Measurements from ENCODE around the gene ZNFX1.

Gene ZNFX1

DNA sequence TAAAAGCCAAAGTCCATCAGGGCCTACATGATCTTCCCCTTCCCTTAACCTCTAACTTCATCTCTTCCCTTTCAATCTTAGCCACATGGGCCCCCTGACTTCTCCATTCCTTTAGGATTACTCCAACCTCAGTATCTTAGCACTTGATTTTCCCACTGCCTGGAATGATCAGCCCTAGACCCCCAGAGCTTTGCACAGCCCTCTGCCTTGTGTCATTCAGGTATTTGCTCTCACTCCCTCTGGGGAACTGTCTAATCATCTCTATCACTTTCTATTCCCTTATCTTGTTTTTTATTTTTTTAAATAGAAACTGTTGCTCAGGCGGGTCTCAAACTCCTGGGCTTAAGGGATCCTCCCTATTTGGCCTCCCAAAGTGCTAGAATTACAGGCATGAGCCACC lies 13.3 kb upstream of the ZNFX1 start:
- no peak for DNase-seq

DNA sequence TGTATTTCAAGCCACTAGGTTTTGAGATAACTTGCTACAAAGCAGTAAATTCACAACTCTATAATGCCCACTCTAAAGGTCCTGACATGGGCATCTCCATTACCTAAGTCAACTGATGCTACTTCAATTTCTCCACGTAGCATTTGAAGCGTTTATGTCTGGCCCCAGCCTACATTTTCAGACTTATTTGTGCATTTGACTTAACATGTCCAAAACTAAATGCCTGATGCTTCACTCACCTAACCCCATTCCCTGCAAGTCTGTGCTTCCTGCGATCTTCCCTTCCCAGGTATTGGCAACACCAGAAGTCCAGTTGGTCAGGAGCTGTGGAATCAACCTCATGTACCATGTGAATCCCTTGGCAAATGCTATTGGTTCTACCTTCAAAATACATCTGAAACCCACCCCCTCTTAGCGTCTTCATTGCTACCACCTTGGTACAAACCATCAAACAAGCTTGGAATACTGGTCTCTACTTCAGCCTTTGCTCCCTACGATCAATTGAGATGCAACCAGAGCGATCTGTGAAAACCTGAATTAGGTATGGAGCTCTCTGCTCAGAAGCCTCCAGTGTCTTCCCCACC lies 12.8 kb upstream of the ZNFX1 start:
- DNase-seq = no peak

DNA sequence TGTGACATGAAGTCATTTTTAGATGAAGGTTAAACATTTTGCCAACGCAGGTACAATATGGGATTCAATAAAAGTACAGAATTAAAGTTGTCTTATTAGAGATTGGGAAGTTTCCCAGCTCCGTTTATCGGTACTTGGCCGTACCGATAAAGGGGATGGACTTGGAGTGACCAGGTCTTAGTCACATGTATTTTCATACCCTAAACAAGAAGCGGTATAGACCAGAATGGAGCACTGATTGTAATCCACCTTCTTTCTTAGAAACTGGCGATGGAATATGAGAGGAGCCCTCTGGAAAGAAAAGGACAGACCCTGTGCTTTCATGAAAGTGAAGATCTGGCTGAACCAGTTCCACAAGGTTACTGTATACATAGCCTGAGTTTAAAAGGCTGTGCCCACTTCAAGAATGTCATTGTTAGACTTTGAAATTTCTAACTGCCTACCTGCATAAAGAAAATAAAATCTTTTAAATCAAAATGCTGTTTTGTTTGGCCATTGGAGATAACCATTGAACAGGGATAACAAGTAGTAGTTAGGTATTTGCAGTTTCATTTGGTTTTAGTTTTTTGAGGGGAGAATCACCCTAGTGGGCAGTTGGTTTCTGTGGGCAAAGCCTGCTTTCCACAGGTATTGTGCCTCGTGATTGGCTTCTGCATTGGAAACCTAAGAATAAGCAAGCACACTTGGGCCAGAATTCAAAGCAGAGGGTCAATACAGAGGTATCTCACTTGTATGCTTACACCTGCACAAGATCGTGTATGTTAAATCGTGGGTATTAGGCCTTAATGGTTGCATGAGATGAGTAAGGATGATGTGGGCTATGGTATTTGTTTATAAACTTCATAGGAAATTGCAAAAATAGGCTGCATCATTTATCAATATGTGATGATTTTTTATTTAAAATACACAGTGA lies 11.2 kb upstream of the ZNFX1 start:
- peak in 1 of 3 experiments; percentile 34 for DNase-seq

DNA sequence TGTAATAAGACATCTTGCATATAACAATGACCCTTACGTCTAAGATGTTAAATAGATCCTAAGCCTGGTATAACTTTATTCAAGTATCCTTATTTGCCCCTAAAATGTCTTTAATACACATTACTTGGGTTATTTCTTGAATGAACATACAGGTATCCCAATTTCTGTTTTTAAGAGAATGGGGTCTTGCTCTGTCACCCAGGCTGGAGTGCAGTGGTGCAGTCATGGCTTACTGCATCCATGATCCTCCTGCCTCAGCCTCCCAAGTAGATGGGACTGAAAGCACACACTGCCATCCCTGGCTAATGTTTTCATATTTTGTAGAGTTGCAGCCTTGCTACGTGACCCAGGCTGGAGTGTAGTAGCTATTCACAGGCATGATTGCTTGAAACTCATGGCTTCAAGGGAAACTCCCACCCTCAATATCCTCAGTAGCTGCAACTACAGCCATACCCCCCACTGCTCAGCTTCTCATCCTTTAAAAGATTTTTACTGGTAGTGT lies 10.4 kb upstream of the ZNFX1 start:
- DNase-seq = no peak

DNA sequence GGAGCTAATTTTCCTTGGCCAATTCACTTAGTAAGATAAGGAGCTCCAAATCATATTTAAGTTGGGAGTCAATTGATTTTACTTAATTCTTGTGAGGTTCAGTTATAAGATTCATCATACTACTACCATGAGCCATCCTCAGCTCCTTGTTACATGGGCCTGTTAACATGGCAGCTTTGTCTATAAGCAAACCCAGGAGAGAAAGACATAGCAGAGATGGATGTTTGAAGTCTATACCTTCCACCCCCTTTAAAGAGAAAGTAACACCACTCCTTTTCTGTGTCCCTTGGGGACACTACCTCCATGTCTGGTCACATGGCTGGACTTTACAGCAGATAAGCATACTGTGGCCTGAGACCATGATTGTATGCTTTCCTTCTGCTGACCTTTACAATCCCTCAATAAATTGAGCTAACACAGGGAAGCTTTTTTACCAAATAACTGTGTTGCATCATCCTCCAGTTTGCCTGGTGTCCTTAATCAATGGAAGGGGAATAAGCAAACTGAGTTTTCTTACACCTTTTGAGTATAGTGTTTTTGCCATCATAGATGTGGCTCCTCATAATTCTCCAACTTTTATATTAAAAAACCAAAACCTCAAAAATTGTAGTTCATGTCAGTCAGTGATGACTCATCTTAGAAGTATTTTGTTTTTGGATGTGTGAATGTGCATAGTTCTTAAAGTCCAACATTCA lies 9.8 kb upstream of the ZNFX1 start:
- no peak for DNase-seq

DNA sequence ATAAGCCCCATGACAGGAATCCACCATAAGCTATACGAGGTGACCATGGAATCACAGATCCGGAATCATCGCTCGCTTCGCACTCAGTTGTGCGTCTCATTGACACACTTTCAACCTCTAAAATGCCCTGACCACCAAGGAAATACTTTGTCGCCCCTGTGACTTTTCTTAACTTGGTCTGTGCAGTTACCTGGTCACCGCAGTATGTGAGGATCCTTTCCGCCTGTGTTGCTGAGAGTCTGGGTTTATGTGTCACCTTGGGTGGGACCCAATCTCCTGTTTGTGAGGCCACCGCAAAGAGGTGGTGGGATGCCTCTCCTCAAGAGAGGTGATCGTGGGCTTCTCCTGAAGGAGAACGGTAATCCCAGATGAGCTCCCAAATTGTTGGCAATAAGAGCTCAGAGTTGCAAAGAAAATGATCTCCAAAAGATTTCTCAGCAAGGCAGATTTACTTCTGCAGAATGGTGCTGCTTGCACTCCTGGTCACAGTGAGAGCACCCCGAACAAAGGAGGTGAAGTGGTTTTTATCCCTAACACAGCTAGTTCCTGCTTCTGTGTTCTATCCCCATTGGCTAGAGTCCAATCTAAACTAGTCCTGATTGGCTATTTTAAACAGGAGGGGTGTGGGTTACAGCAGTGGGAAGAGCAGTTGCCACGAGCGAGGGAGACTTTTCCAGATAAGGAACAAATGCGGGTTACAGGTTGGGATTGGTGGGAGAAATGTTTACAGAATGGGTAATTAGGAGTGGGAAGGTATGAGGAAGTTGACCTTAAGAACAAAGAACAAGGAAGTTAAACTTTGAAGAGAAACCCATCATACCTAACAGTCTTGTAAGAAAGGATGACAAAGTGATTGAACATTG lies 9.1 kb upstream of the ZNFX1 start:
- DNase-seq = peak in 2 of 3 experiments; percentile 41 to 51

DNA sequence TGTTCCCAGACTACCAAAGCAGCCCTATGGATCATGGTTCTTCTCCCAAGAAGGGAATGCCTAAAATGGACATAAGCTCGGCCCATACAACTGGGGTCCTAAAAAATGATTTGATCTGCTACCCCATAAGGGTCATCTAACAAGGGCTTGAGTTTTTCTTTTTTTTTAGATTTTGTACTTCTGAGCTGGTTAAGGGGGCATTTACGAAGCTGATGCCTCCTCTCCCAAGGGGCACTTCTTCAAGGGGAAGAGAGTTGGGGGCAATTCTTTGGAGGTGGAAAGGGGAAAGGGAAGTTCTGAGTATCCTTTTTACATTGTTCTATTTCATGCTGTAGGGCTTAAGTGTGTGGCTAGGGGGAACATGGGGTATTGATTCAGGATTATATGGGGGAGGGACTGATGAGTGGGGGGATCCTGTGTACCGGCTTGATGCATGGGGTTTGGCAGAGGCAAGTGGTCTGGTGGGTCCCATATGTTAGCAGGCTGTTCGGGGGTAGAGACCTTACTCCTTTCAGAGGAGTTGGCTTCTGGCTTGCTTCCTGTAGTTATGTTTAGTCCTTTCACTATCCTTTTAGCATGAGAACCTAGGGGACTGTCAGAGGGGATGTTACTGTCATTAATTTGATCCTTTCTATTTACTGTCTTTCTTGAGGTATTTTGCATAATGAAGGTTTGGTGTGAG lies 8.1 kb upstream of the ZNFX1 start:
- no peak for DNase-seq

DNA sequence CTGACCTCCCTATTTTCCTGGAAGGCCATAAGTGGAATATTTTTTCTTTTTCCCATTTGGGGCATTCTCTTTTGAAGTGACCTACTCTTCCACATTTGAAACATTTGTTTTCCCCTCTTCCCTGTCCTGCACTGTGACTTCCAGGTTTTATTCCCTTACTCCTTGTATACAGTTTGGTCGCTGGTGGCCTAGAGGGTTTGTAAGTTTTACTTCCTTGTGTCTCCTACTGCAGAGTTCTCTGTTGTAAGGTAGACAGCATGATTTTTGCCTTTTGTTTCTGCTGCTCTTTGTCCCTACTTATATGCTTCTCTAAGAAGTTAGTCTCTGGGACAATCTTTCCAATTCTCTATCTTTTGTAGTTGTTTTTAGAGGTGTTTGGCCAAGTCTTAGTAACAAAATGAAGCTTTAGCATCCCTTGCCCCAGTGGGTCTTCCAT lies 7.4 kb upstream of the ZNFX1 start:
- no peak for DNase-seq

DNA sequence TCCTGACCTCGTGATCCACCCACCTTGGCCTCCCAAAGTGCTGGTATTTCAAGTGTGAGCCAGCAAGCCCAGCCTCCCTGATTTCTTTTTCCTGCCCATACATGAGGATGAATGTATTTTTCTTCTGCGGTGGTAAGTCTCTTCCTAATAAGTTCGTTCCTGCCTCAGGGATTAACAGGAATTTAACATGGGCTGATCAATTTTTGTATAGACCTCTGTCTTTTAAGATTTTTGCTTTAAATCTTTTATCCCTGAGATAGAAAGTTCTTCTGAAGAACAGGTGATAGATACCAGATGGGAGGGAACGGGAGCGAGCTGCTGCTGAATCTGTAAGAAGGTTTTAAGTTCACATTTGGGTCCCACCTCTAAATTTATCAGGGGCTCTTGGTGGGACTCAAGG lies 7.0 kb upstream of the ZNFX1 start:
- DNase-seq = no peak

DNA sequence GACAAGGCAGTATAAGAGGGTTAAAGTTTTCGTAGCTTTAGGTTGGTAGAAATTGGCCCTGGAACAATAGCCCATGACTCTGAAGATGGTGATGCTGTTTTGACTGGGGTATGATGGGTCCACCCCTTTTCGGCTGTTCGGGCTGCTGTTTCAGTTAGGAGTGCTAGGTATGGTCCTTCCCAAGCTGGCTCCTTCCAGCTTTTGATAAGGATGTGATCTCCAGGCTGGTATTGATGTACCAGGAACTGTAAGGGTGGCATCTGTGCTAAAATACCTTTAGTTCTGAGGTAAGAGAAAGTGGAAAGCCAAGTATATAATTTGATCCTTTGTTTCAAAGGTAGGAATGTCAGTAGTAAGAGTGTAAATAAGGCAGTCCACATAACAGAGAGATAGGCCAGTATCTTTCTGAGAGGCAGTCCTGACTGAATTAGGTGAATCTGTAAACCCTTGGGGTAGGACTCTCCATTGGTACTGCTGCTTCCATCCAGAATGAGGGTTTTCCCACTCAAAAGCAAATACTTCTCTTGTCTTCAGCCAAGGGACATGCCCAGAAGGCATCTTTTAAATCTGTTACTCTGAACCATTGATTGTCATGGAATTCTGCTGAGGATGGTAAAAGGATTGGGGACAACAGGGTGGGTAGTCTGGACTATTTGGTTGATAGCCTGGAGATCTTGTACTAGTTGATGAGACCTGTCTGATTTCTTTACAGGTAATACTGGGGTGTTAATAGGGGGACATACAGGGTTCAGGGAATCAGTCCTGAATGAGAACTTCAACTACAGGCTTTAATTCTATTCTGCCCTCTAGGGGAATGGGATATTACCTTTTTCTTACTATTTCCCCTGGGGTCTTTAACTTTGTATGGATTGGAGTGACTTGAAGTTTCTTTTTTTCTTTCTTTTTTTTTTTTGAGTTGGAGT lies 6.1 kb upstream of the ZNFX1 start:
- DNase-seq = no peak

DNA sequence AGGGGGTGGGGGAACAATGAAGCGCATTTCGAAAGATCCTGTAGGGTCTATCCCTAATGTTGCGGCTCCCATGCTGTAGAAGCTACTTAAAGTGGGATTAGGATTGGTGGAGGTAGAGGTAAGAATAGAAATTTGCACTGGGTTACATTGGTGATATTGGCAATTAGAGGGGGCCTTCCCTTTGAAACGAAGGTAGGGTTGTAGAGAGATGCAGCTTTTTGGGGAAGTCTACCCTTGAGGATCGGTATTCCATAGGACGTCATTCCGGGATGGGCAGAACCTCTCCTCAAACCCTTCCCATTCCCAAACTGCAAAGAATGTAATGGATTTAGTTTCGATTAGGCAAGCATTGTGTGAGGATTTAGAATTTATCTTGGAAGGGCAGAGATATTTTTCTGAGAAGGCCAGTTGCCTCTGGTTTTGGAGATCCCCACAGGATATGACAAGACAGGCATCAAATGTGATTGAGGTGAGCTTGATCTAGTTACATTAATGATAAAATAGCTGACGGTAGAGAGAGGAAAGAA lies 5.4 kb upstream of the ZNFX1 start:
- DNase-seq = no peak

DNA sequence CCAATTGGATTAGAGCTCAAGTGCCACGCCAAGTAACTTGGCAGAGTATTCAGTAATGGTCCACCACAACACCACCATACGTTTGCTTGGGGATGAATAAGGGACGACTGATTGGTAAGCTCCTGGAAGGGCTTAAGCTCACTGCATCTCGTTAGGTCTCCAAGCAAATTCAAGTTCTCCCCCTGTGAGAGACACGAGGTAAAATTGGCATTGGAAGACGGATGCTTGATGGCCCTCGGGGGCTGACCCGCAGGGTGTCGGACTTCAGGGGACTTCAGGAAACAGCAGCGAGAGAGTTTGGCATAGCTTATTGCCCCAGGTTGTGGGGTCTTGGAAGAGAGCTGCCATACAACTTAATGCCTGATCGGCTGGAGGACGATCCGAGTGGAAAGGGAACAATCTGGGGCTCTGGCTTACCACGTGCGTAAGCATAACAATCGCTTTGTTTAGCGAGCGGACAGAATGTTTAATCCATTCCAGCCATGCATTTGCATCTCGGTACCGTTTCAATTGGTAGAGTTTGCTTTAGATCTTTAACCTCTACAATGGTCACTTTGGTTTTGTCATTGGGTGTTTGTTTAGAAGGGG lies 4.8 kb upstream of the ZNFX1 start:
- no peak for DNase-seq

DNA sequence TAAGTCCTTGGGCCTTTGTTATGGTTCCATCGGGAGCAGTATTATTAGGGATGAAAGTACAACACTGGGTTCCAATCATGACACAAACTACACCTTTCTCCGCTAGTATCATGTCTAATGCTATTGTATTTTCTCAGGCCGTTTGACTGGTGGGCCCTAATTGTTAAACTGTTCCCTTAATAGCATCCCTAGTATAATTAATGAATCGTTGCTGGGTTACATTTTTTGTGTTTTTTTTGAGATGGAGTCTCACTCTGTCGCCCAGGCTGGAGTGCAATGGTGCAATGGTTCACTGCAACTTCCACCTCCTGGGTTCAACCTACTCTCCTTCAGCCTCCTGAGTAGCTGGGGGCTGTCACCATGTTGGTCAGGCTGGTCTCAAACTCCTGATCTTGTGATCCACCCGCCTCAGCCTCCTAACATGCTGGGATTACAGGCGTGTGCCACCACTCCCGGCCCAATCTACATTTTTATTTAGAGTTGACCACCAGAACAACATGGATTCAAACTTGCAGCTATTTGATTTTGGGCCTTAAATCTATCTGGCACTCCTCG lies 4.1 kb upstream of the ZNFX1 start:
- no peak for DNase-seq

DNA sequence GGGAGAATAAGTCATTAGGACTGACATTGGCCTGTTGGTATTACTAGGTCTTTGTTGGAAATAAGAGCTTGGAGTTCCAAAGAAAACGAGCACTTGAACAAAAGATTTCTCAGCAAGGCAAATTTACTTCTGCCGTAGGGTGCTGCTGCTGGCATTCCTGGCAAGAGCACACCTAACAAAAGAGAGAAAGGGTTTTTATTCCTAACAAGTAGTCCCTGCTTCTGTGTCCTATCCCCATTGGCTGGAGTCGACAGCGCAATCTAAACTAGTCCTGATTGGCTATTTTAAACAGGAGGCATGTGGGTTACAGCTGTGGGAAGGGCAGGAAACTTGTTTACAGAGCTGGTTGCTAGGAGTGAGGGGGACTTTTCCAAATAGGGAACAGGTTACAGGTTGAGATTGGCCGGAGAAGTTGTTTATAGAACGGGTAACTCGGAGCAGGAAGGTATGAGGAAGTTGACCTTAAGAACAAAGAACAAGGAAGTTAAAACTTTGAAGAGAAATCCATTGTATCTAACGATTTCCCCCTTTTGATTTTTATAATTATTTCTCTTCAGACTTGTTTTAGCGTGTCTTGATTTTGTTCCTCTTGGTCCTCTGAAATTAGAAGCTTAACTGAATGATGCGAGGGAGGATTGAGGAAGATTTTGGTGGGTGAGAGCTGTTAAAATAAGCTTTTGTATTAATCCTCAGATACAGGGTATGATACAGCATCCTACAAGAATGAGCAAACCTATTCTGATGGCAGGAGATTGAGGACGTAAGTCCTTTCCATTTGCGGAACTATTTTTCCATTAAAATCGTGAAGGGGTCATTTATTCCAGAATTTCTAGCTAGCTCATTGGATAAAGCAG lies 3.4 kb upstream of the ZNFX1 start:
- DNase-seq = peak in 1 of 3 experiments; percentile 19

DNA sequence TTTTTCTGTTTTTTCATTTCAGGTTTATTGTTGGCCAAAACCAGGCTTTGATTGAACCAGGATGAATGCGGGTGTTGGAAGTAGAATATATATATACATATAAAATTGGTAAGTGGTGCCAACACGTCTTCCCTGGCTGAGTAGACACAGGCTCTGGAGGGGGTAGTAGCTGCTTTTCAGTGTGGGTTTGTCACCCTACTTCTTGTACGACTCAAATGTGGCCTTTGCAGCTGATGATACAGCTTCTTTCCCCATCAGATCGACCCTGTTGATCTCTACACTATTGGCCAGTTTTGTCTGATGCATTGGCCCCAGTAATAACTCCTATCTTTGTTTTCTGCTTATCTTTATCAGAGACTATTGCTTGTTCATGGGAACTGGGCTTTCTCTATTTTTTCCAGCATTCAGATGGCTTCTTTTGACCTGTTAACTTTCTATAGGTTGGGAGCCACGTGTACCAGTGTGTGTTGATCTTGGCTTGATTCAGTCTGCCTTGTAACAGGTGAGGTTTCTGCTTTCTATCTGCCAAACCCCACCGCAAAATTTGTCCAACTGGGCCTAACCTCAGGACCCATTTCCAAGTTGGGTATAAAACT lies 2.7 kb upstream of the ZNFX1 start:
- no peak for DNase-seq

DNA sequence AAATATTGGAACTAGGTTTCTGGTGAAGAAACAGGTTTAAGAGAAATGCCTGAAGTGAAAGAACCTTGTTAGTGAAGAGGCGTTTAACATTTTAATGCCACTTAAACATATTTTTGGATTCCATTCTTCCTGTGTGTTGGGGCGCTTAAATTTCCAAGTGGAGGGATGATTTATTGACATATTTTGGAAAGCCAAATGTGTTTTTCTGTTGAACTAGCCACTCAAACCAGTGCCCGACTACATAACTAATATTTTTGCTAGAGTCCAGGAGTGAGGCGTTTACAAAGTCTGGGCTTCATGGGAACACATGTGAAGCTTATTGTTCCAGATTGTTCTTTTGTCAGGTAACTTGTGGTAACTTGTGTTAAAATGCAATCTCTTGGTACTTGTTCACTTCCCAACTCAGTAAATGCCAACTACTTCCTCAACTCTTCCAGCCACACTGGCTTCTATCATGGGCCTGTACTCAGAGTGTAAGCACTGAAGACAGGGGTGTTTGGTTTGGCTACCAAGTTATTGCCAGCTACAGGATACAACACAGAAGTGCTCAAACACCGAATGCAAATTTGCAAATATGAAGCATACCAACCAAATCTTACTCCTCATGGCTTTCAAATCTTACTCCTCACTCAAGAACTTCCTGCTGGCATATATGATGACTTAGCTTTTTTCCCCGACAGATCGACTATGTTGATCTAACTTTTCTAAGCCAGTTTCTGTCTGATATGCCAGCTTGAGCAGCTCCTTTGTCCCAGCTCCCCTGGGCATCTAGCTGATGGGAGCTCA lies 2.0 kb upstream of the ZNFX1 start:
- no peak for DNase-seq

DNA sequence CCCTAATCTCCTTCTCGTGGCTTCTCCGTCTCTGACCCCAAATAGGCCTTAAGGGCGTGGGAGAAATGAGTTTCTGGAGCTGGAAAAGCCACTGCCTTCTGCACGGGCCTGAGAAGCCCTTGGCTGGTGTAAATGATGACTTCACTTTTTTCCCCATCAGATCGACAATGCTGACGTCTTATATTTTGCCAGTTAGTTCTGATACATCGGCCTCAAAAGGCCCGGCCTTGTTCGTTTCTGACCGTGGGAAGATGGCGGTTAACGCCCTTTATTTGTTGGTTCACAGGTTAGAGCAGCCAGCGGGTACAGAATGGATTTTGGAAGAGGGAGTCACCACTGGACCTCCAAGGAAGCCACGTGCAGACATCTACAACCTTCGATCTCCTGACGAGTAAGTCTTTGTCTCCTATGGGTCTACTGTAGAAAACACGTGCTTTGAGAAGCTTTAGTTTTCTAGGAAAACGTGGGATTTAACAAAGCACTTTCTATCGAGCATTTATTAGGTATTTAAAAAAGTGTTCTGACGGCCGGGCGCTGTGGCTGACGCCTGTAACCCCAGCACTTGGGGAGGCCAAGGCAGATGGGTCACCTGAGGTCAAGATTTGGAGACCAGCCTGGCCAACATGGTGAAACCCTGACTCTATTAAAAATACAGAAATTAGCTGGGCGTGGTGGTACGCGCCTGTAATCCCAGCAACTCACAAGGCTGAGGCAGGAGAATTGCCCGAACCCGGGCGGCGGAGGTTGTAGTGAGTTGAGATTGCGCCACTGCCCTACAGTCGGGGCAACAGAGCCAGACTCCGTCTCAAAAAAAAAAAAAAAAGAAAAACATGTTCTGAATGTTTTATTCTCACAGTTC lies 1.2 kb upstream of the ZNFX1 start:
- no peak for DNase-seq
